K562 (cell line): ENCODE measurements around the gene MRPL11. TPM values are rescaled to one million over a fixed set of nuclear protein-coding genes. Genes with fewer than 3 reads are reported as not detected.

ENCODE experiments used
- ADNP ChIP-seq: fragments of 200-800 bp; sonication (Bioruptor generic); IDR thresholded peaks from 2 replicates; pipeline ENCODE4 v1.6.1; 2016; ENCODE audit warnings: missing genetic modification characterization, missing compliant biosample characterization
- ESRRB ChIP-seq: fragments of 250-450 bp; sonication (Bioruptor Pico); IDR thresholded peaks from 2 replicates; pipeline ENCODE4 v1.5.0; 2020; ENCODE audit warnings: mild to moderate bottlenecking, moderate library complexity, borderline replicate concordance
- FOXJ2 ChIP-seq: fragments of 200-800 bp; sonication (Bioruptor generic); IDR thresholded peaks from 2 replicates; pipeline ENCODE4 v1.6.1; 2016; ENCODE audit warnings: missing genetic modification characterization, missing compliant biosample characterization
- FOXK1 ChIP-seq: sonication (generic); formaldehyde crosslinking; IDR thresholded peaks from 2 replicates; pipeline ENCODE4 v1.8.0; 2022; ENCODE audit warnings: missing genetic modification reagents, mild to moderate bottlenecking, borderline replicate concordance
- HMG20B ChIP-seq: fragments of 250-450 bp; sonication (Bioruptor Pico); IDR thresholded peaks from 2 replicates; pipeline ENCODE4 v1.5.0; 2021; ENCODE audit warnings: mild to moderate bottlenecking
- KDM4B ChIP-seq, 2 experiments: fragments of 450-650 bp in 1 of 2; sonication (generic) in 1 of 2; IDR thresholded peaks; 2 replicates each; pipeline ENCODE4 v1.6.1; 2016 to 2017; ENCODE audit warnings: borderline replicate concordance in 2 of 2, antibody characterized with exemption in 1 of 2, low read depth in 1 of 2, mild to moderate bottlenecking in 1 of 2
- MIER1 ChIP-seq: fragments of 450-650 bp; IDR thresholded peaks from 2 replicates; pipeline ENCODE4 v1.6.1; 2016; ENCODE audit warnings: antibody characterized with exemption, mild to moderate bottlenecking, low read depth
- MYC ChIP-seq, 2 experiments: fragments of 250-450 bp in 1 of 2; sonication (Bioruptor Pico) in 1 of 2; IDR thresholded peaks; 2 replicates each; pipeline versions ENCODE4 v1.5.1 to v1.6.1; 2012 to 2021; ENCODE audit warnings: low read depth in 2 of 2, borderline replicate concordance in 1 of 2, improper control_type of control experiment in 1 of 2, low read length in 1 of 2, mild to moderate bottlenecking in 1 of 2, moderate library complexity in 1 of 2
- NONO ChIP-seq, 2 experiments: fragments of 200-400 bp in 1 of 2; fragments of 450-650 bp in 1 of 2; formaldehyde crosslinking in 1 of 2; IDR thresholded peaks; 2 replicates each; pipeline ENCODE4 v1.6.1; 2017; ENCODE audit warnings: low read depth in 2 of 2, mild to moderate bottlenecking in 2 of 2, moderate library complexity in 2 of 2, low read length in 1 of 2
- PHB ChIP-seq: fragments of 250-450 bp; sonication (Bioruptor Pico); IDR thresholded peaks from 2 replicates; pipeline ENCODE4 v1.5.0; 2021
- PHF21A ChIP-seq: fragments of 450-650 bp; IDR thresholded peaks from 2 replicates; pipeline ENCODE4 v1.6.1; 2017; ENCODE audit warnings: low read depth, borderline replicate concordance
- POLR2AphosphoS2 ChIP-seq: IDR thresholded peaks from 2 replicates; pipeline ENCODE4 v1.6.1; 2012; ENCODE audit warnings: low read length, improper control_type of control experiment
- PTRF ChIP-seq: fragments of 450-650 bp; IDR thresholded peaks from 2 replicates; pipeline ENCODE4 v1.6.1; 2016; ENCODE audit warnings: mild to moderate bottlenecking, missing genetic modification characterization, missing compliant biosample characterization
- PTTG1 ChIP-seq: fragments of 450-650 bp; IDR thresholded peaks from 2 replicates; pipeline ENCODE4 v1.6.1; 2016; ENCODE audit warnings: low read depth, mild to moderate bottlenecking, missing genetic modification characterization, missing compliant biosample characterization
- PURB ChIP-seq: sonication (generic); formaldehyde crosslinking; IDR thresholded peaks from 2 replicates; pipeline ENCODE4 v1.9.0; 2021; ENCODE audit warnings: low read depth, mild to moderate bottlenecking, missing genetic modification reagents
- RAD21 ChIP-seq, 2 experiments: fragments of 250-450 bp in 1 of 2; fragments of 450-650 bp in 1 of 2; sonication (Bioruptor Pico) in 1 of 2; formaldehyde crosslinking in 1 of 2; IDR thresholded peaks in 1 of 2; conservative IDR thresholded peaks in 1 of 2; 2 replicates each; pipeline versions ENCODE4 v1.4.0 to v1.8.0; 2020 to 2022; ENCODE audit warnings: mild to moderate bottlenecking in 2 of 2, moderate library complexity in 1 of 2
- ZNF224 ChIP-seq: sonication (generic); formaldehyde crosslinking; IDR thresholded peaks from 2 replicates; pipeline ENCODE4 v1.8.0; 2022; ENCODE audit warnings: mild to moderate bottlenecking, missing genetic modification reagents
- ZSCAN29 ChIP-seq: fragments of 450-650 bp; IDR thresholded peaks from 2 replicates; pipeline ENCODE4 v1.6.1; 2017
- polyA plus RNA-seq, 8 experiments: library from polyadenylated mRNA; depleted of rRNA in 4 of 8; stranded (reverse) in 5 of 8; unstranded in 3 of 8; fragments of >200 nt; fragmentation: Nextera tagmentation in 2 of 8; fragmentation: Illumina TruSeq in 1 of 8; extraction: Ambion mirVana in 2 of 8; extraction: Trizol in 1 of 8; gene quantifications; 2 replicates each; pipeline versions ENCODE4 v1.2.1 to v1.2.3, GENCODE V29; 2011 to 2014; ENCODE audit warnings: inconsistent platforms in 1 of 8, missing spikeins in 1 of 8
- total RNA-seq, 7 experiments: library from RNA; depleted of rRNA in 6 of 7; stranded (reverse); fragments of >200 nt in 6 of 7; fragmentation: Illumina TruSeq in 2 of 7; extraction: Trizol in 2 of 7; gene quantifications; 2 replicates each; pipeline versions ENCODE4 v1.2.1 to v1.2.3, GENCODE V29; 2011 to 2021; ENCODE audit warnings: low replicate concordance in 1 of 7
- TF ChIP-seq, protein P1 (sequence below): fragments of 250-450 bp; sonication (Bioruptor Pico); IDR thresholded peaks from 2 replicates; pipeline ENCODE4 v1.8.0; 2021; ENCODE audit warnings: moderate library complexity, mild to moderate bottlenecking, inconsistent platforms
- TF ChIP-seq, protein P2 (sequence below): IDR thresholded peaks from 3 replicates; pipeline ENCODE4 v1.6.1; 2011; ENCODE audit warnings: borderline replicate concordance, mild to moderate bottlenecking, moderate library complexity; ENCODE audit not compliant: insufficient read length; ENCODE audit errors: extremely low read depth
- TF ChIP-seq, protein P3 (sequence below): sonication (generic); formaldehyde crosslinking; IDR thresholded peaks from 2 replicates; pipeline ENCODE4 v1.8.1; 2022; ENCODE audit warnings: missing genetic modification reagents

Gene MRPL11
- total and polyA plus RNA-seq, 9 of the 15 experiments (the other 6 are each of a cell fraction or from before 2014, with no cell fraction given) = 33.0 to 173 (median 91.9) TPM

DNA sequence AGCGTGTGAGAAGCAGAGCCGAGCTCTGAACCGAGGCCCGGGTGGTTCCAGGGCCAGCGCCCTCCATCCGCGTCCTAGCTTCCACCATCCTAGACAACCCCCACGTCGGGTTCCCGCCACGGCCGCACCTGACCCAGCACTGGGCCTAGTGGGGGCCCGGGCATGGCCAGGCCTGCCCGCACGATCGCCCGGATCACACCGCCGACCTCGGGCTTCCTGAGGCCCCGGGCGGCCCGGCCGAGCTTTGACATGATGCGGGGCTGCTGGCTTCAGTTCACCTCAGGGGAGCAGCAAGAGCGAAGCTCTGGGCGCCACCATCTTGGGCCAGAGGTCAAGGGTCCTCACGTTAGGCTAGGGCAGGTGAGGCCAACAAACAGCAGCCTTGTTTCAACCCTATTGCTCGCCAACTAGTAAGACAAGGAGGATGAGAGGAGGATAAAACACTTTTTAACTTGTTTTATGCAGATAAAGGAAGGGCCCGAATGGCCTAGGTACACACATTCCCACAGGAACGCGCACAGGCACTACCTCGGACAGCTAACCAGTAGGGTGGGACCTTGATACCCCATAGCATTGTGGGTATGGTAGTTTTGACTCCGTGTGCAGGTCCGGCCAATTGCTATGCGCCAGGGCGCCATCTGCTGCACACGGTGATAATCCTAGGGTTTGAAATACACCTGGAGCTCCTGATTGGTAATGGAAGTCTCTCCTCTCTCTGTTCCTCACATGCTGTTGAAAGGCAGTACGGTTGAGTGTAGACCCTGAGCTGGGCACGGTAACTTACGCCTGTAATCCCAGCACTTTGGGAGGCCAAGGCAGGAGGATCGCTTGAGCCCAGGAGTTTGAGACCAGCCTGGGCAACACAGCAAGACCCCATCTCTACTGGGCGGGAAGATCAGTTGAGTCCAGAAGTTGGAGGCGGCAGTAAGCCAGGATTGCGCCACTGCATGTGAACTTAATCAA is at the start of gene MRPL11 (continued):
- TF ChIP-seq ZSCAN29 (no peak), HMG20B (CRISPR knock-in tag) (no peak), ZNF224 (CRISPR knock-in tag) (no peak), ADNP (tag) (no peak), NONO (IDR thresholded peaks at IDR 0.05; ENCODE audit: low read depth in 2 of 2, low read length in 1 of 2) (peak in 1 of 2 experiments; percentile 39; a peak in 1 of 4 replicates), KDM4B (IDR thresholded peaks at IDR 0.05; ENCODE audit: borderline replicate concordance in 2 of 2, low read depth in 1 of 2) (no peak), PHF21A (no peak), POLR2AphosphoS2 (no peak), FOXJ2 (tag) (no peak), PTRF (tag) (no peak), RAD21 (CRISPR knock-in tag; conservative IDR thresholded peaks at IDR 0.05 in 1 of 2, IDR thresholded peaks at IDR 0.05 in 1 of 2) (peak; percentile 49 to 66), ESRRB (CRISPR knock-in tag) (no peak), PHB (CRISPR knock-in tag) (no peak), PURB (no peak), PTTG1 (tag) (no peak), MIER1 (no peak; the same call in none of the 2 replicates), FOXK1 (CRISPR knock-in tag) (0 out of 2 replicates have a peak, but pooled peaks have one; percentile 10), MYC (IDR thresholded peaks at IDR 0.05; ENCODE audit: low read depth, low read length) (peak; percentile 54; the same call in 1 of the 2 replicates), MYC (CRISPR knock-in tag; IDR thresholded peaks at IDR 0.05; ENCODE audit: borderline replicate concordance, low read depth) (no peak)
- TF ChIP-seq, protein P1, sequence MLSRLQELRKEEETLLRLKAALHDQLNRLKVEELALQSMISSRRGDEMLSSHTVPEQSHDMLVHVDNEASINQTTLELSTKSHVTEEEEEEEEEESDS (CRISPR knock-in tag) = no peak
- TF ChIP-seq, protein P2, sequence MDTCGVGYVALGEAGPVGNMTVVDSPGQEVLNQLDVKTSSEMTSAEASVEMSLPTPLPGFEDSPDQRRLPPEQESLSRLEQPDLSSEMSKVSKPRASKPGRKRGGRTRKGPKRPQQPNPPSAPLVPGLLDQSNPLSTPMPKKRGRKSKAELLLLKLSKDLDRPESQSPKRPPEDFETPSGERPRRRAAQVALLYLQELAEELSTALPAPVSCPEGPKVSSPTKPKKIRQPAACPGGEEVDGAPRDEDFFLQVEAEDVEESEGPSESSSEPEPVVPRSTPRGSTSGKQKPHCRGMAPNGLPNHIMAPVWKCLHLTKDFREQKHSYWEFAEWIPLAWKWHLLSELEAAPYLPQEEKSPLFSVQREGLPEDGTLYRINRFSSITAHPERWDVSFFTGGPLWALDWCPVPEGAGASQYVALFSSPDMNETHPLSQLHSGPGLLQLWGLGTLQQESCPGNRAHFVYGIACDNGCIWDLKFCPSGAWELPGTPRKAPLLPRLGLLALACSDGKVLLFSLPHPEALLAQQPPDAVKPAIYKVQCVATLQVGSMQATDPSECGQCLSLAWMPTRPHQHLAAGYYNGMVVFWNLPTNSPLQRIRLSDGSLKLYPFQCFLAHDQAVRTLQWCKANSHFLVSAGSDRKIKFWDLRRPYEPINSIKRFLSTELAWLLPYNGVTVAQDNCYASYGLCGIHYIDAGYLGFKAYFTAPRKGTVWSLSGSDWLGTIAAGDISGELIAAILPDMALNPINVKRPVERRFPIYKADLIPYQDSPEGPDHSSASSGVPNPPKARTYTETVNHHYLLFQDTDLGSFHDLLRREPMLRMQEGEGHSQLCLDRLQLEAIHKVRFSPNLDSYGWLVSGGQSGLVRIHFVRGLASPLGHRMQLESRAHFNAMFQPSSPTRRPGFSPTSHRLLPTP = no peak
- TF ChIP-seq, protein P3, sequence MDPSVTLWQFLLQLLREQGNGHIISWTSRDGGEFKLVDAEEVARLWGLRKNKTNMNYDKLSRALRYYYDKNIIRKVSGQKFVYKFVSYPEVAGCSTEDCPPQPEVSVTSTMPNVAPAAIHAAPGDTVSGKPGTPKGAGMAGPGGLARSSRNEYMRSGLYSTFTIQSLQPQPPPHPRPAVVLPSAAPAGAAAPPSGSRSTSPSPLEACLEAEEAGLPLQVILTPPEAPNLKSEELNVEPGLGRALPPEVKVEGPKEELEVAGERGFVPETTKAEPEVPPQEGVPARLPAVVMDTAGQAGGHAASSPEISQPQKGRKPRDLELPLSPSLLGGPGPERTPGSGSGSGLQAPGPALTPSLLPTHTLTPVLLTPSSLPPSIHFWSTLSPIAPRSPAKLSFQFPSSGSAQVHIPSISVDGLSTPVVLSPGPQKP (CRISPR knock-in tag) = no peak
